Islet precursor cell (in vitro differentiated cells): ENCODE results near the gene C16orf95.

Experiments used
- DNase-seq: peaks from one replicate; pipeline ENCODE4 v3.0.0-alpha.2; 2018

Gene C16orf95

DNA sequence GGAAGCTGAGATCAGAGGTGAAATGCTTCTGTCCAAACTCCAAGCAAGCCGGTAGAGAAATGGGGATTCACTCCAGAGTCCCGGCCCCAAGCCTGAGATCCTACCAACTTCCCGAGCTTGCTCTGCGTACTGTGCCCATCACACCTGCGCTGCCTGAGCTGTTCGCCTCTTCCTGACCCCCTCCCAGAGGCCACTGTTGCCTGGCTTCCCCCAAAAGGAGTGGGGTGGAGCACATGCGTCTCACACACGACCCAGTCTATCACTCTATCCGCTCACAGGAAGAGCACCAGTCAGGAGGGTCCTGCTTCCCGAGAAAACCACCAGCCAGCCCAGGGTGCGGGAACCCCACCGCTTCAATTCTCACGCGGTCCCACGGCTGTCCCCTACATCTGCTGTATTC is 13.5 kb upstream of the C16orf95 start:
- no peak for DNase-seq

DNA sequence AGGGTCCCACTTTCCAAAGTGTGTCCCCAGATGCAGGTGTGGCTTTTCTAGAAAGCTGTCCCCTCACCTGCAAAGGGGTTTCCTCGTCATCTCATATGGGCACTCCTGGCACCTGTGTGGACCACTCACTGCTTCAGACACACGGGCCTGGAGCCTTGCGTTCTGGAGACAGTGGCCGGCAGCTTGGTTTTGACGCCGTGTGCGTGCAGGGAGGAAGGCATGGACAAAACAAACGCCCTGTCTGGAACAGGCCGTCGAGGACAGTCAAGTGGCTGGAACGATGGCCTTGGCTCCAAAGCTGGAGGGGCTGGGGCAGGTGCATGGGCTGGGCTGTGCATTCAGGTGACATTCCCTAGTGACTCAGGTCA is 13.0 kb upstream of the C16orf95 start:
- no peak for DNase-seq

- DNase-seq, result no peak
Observed at GRCh38 chr16:87329436-87330256, 12.5 kb upstream of the C16orf95 start.

DNA sequence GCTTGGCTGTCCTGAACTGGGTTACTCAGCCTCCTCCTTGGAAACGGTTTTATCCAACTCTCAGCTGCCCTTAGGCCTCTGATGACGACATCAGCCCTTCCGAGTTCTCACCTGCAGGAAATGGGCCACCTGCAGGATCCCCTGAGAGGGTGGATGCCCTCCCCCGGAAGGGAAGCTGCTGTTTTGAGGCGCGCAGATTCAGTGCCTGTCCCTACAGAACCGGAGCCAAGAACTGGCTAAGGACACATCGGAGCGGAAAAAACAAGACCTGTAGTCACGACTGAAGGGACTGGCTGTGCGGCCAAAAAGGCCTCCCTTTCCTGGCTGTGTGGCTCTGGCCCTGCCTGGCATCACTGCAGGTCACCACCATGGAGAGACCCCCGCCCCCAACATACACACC is 11.7 kb upstream of the C16orf95 start:
- DNase-seq, result no peak

DNA sequence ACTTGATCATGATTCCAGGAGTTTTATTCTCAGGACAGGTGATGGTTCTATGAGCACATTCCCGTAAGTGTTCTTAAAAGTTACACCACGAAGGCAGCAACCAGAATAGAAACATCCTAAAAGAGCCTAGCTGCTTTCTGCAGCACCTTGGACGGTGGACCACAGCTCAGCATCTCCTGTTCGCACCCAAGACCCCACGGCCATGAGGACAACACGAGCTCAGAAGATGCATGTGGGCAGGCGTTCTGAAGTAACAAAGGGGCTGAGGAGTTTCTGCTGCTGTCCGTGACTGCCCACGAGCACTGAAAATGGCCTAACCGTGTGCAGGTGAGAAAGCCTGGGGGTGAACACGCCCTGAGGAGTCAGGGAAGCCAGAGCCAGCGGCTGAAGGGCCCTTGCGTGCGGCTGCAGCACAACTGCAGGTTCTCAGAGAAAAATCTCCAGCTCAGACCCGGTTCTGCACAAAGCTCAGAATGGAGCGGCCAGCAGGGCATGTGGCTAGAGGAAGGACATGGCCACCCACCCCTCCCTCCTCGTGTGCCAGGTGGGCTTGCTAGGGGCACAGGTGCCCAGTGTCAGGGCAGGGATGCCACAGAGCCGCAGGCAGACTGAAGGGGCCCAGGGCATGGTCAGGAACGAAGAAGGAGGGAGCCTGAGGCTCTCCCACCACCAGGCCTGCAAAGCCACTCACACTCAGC is 10.8 kb upstream of the C16orf95 start:
- DNase-seq, result no peak

DNA sequence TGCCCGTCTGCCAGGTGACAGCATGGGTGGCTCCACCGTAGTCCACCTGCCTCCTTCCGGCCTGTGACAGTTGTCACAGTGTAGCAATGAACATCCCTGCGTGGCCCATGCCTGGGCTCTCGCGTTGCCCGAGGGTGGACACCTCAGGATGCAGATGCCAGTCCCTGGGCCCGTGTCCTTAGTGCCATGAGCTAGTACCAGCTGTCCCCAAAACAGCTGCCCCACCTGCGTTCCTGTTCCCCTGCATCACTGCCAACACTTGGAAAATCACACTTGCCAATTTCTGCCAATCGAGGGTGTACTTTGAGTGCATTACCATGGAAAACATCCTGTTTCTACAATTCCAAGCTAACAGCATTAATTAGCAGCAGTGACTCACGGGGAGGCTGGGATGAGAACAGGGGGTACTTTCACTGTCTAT is 9.0 kb upstream of the C16orf95 start:
- no peak for DNase-seq

- DNase-seq, result no peak
Observed at GRCh38 chr16:87325423-87325858, 8.2 kb upstream of the C16orf95 start.

DNA sequence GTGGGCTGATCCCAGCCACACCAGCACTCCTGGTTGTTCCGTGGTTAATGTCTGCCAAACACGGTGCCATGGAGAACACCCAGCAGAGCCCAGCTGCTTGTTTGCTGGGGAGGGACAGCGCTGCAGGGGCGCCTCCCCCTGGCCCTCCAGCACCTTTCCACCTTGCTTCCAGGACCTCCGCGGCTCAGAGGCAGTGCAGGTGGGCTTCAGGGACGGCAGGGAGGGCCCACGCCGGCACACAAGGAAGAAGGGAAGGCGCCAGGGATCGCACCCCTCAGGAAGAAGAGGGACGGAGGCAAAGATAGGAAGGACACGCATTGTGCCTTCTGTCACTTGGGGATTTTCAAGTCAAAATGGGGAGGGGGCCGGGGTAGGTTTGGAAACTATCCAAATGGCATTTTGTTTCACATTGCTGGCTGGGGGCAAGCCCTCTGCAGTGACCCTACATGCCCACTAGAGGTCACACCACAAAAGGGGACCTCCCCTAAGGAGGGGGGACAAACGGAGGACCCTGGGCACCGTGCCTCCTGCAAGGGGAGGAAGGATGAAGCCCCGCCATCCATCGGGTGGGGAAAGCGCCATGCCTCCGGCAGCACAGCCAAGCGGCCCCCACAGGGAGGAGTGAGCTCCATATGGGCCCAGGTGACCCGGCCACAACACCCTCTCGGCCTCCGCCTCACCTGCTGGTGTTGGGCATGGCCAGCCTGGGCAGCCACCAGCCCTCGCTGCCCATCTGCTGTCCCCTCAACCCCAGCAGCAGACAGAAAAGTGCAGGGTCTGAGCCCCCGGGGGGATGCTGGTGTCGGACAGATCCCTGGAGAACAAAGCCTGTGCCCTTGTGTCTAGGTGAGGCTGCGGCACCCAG is 7.5 kb upstream of the C16orf95 start:
- DNase-seq, result peak; percentile 67

DNA sequence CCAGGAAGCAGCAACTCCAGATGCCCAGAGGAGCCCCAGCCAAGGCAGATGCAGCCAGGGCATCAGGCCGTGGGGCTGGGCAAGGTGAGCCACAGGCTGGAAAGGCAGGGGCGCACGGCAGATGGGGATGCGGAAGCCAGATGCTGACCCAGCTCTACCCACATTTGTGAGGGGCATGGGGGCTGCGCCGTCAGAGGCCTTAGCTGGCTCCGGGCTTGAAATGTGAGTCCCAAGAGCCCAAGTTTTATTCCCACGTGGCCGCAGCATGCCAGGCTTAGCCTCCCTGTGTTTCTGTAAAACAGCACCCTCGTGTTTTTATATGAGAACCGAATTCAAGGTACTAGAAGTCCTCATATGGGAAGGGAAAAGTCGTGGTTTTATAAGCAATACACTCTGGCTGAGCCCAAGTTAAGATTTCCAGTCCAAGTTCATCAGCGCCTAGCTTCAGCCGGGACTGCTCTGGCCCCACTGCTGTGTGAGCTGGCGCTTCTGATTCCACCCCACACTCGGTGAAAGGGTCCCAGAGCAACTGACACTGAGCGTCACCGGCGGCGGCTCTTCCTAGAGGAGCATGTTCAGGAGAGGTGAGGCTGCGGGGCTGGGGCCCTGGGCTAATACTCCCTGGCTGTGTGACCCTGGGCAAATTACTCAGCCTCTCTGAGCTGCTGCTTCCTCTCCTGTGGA is 6.7 kb upstream of the C16orf95 start:
- DNase-seq, result no peak

GRCh38 chr16:87322833-87323726 is 5.9 kb upstream of the C16orf95 start:
- no peak for DNase-seq

DNA sequence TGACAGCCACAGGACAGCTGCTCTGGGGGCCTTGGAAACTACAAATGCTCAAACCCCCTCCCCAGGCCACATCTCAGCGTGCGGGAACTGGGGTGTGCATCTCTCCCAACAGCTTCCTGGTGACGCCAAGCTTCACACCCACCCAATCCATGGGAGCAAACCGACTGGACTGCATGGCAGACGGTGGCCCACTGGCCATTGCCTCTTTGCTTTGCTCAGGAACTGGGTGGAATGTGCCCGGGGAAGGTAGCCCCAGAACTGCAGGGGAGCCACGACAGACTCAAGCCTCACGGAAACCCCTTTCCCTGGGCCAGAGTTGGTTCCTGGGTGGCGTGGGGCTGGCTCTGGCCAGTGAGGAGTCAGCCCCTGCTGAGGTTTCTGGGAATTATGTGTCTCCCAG is 5.2 kb upstream of the C16orf95 start:
- no peak for DNase-seq

DNA sequence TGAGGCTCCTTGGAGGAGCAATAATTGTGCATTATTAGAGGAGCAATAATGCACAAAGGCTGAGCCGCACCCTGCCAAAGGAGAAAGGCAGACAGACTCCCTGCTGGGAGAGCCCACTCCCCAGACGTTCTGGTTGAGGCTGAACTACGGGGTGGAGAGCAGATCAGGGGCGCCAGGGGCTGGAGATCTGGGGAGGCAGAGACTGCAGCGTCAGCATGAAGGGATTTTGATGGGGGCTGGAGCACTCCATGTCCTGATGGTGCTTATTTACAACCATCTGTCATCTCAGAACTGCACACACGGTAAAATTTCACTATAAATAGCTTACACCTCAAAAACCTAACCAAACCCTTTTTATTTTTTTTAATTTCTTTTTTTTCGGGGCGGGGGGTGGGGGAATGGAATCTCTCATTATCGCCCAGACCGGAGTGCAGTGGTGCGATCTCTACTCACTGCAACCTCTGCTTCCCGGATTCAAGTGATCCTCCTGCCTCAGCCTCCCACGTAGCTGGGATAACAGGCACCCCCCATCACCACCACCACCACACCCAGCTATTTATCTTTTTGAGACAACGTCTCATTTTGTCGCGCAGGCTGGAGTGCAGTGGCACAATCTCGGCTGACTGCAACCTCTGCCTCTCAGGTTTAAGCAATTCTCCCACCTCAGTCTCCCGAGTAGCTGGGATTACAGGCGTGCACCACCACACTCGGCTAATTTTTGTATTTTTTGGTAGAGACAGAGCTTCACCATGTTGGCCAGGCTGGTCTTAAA is 4.3 kb upstream of the C16orf95 start:
- DNase-seq, result no peak

DNA sequence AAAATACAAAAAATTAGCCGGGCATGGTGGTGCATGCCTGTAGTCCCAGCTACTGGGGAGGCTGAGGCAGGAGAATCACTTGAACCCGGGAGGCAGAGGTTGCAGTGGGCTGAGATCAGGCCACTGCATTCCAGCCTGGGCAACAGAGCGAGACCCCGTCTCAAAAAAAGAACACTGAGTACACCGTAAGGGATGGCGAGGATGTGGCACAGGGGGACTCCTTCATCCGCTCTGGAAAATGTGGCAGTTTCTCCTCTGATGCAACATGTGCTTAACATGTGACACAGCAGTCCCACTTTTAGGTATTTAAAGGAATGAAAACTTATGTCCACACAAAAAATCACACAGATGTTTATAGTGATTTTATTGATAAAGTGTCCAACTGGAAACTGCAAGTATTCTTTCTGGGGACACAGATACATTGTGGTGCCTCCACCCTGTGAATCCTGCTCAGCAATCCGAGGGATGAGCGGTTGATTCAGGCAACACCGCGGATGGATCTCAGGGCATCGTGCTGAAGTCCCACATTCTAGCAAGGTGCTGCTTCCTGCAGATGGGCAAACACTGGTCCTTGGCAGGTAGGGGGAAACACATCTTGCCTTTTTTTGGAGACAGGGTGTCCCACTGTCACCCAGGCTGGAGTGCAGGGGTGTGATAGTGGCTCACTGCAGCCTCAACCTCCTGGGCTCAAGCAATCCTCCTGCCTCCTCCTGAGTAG is 3.5 kb upstream of the C16orf95 start:
- no peak for DNase-seq

DNA sequence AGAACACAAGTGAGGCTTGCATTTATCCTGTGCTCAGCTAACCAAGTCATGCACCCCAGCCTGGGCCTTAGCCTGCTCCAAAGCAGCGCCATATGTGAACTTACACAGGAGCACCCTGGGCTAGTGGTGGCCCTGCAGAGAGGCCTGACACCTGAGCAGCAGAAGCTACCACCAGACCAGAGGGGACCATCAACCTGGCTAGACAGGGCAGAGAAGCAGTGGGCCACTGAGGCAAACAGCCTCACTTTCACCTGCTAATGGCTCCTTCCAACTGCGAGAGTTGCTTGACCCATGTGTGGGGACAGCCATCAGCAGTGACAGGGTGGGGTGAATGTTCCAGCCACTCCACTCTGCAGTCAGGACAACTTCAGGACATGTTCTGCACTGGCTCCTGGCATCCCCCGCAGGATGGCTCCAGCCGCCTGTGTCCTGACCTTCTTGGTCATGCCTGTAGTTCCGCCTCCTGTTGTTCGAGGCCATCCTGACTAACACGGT is 2.9 kb upstream of the C16orf95 start:
- no peak for DNase-seq

GRCh38 chr16:87319011-87319410 is 1.8 kb upstream of the C16orf95 start:
- no peak for DNase-seq

DNA sequence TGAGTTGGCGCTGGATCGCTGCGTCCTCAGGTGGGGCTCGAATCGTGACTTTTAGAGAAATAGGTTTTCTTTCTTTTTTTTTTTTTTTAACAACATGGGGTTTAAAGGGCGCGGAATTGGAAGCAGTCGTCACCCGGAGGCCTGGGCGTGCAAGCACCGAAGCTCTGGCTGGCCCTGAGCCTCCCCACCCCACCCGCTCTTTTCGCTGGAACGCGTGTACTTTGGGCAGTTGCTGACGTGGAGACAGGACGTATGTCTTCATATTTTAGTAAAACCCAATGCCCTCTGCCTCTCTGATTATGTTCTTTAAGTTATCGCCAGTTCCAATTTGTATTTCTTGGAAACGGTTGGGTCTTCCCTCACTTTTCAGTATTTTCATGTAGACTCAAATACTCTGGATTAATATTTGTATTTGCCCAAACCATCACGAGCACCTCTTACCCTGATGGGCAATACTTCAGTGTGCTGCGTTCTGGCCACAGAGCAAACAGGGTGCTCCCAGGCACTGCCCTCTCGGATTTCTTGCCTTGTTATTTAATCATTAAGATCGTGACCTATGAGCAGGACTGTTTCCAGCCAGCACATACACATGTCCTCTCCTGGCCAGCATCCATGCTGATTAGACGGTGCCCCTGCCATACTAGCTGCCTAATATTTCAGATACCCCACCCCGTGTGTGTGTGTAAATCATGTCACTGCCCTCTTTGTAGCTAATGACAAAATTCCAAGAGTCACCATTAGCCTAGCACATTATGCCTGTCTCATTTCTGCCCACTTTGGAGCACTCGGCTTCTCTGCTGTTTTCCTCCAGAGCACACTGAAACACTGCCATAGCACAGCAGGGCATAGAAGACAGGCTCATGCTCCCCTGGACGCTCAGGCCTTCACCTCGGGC is 805 bp upstream of the C16orf95 start:
- no peak for DNase-seq

GRCh38 chr16:87316450-87316922 is 706 bp downstream of the C16orf95 start:
- no peak for DNase-seq

GRCh38 chr16:87314990-87315420 is 2.2 kb downstream of the C16orf95 start:
- no peak for DNase-seq

DNA sequence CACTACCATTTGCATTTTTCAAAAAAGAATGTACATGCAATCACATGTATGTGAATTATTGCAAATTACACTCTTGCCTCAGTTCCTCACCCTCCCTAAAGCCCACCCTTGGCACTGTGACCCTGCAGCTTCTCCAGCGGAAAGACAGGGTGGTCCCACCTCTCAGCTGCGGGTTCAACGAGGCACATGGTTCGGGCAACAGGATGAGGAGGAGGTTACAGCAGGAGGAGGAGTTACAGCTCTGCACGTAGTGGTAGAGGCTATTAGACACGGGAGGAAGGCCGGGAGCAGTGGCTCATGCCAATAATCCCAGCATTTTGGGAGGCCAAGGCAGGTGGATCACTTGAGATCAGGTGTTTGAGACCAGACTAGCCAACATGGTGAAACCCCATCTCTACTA is 5.2 kb downstream of the C16orf95 start:
- DNase-seq, result no peak
